ENCODE data around the gene RMND1.

RMND1 gene

DNA sequence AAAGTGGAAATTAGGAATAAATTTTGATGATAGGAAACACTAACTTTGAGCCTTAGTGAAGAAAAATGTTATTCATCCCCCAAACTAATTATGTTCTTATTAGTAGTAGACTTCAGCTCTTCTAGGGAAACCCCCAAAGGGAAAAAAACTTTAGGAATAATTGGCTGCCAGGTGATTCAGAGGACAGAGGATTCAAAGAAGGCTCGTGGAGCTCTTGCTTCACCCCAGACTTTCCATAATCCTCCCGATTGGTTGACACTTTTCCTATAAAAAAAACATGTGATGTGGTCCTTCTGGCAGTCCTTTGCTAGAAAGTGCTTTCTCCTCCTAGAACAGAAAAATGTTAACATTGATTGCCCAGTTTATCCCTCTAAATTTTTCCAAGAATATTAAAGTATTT lies 36.3 kb upstream of the RMND1 start:
- DNase-seq (ENCODE audit: extremely low read depth, insufficient read length): no peak
- TF ChIP-seq CTCF (IDR thresholded peaks at IDR 0.05; ENCODE audit: insufficient read depth, low read length, poor library complexity, severe bottlenecking): no peak
- no peaks in the 10 kb centered on the region for H3K36me3 ChIP-seq (ENCODE audit: control insufficient read depth, insufficient read depth, low read length)
- no peak overlapping the region for H3K4me3 ChIP-seq (replicated peaks; ENCODE audit: low read depth, low read length)
- H3K27me3 ChIP-seq (replicated peaks; ENCODE audit: control insufficient read depth, insufficient read depth, low read length): no peaks in the 10 kb centered on the region

- H3K27me3 ChIP-seq (replicated peaks; ENCODE audit: control insufficient read depth, insufficient read depth, low read length): no peaks in the 10 kb centered on the region
- H3K4me3 ChIP-seq (replicated peaks; ENCODE audit: low read depth, low read length): no peak overlapping the region
- no peaks in the 10 kb centered on the region for H3K36me3 ChIP-seq (ENCODE audit: control insufficient read depth, insufficient read depth, low read length)
- TF ChIP-seq CTCF (IDR thresholded peaks at IDR 0.05; ENCODE audit: insufficient read depth, low read length, poor library complexity, severe bottlenecking): no peak
- no peak for DNase-seq (ENCODE audit: extremely low read depth, insufficient read length)
Observed at GRCh38 chr6:151483994-151484393, 32.1 kb upstream of the RMND1 start.

- Histone ChIP-seq H3K4me3 (replicated peaks; ENCODE audit: low read depth, low read length) (peak overlapping the region; percentile 33), H3K27me3 (replicated peaks; ENCODE audit: control insufficient read depth, insufficient read depth, low read length) (no peaks in the 10 kb centered on the region), H3K36me3 (ENCODE audit: control insufficient read depth, insufficient read depth, low read length) (no peaks in the 10 kb centered on the region)
- no peak for TF ChIP-seq CTCF (IDR thresholded peaks at IDR 0.05; ENCODE audit: insufficient read depth, low read length, poor library complexity, severe bottlenecking)
- DNase-seq (ENCODE audit: extremely low read depth, insufficient read length): no peak
Observed at GRCh38 chr6:151482290-151482689, 30.4 kb upstream of the RMND1 start.

DNA sequence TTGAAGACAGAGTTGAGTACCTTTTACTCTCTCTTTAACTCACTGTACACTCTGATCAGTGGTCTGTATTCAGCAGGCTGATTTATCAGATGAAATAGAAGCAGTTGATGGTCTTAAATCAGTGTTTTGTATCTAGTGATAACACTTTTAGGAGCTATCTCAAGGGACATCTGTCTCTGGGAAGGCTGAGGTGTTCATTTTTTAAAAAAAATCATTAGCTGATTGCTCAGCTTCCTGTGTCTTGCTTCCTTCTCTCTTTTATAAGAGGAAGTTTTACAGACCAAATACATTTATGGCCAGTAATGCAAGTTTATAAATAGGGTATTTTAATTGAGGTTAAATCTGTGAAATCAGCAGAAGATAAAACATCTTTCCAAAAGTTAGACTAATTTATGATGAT lies 29.9 kb upstream of the RMND1 start:
- Histone ChIP-seq H3K4me3 (replicated peaks; ENCODE audit: low read depth, low read length) (no peak overlapping the region), H3K36me3 (ENCODE audit: control insufficient read depth, insufficient read depth, low read length) (no peaks in the 10 kb centered on the region), H3K27me3 (replicated peaks; ENCODE audit: control insufficient read depth, insufficient read depth, low read length) (no peaks in the 10 kb centered on the region)
- DNase-seq (ENCODE audit: extremely low read depth, insufficient read length): no peak
- no peak for TF ChIP-seq CTCF (IDR thresholded peaks at IDR 0.05; ENCODE audit: insufficient read depth, low read length, poor library complexity, severe bottlenecking)

DNA sequence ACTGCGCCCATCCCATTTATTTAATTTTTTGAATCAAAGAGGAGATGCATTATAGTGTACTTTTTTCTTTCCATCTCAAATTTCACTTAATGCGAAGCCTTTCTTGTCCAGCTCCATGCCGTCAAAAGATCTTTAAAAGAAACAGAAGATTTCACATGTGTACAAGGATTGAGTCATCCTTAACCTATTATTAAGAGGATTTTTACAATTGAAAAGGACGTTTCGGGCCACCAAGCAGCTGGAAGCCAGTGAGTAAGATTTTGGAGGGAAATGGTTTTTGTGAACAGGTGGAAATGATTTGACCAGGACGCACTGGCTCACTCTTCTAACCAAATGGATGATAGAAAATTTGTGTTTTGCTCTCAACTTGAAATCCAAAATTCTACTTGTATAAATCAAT lies 26.7 kb upstream of the RMND1 start:
- no peak for DNase-seq (ENCODE audit: extremely low read depth, insufficient read length)
- no peak overlapping the region for H3K4me3 ChIP-seq (replicated peaks; ENCODE audit: low read depth, low read length)
- H3K27me3 ChIP-seq (replicated peaks; ENCODE audit: control insufficient read depth, insufficient read depth, low read length): no peaks in the 10 kb centered on the region
- no peak for TF ChIP-seq CTCF (IDR thresholded peaks at IDR 0.05; ENCODE audit: insufficient read depth, low read length, poor library complexity, severe bottlenecking)
- no peaks in the 10 kb centered on the region for H3K36me3 ChIP-seq (ENCODE audit: control insufficient read depth, insufficient read depth, low read length)

- no peak for DNase-seq (ENCODE audit: extremely low read depth, insufficient read length)
- no peaks in the 10 kb centered on the region for H3K36me3 ChIP-seq (ENCODE audit: control insufficient read depth, insufficient read depth, low read length)
- H3K27me3 ChIP-seq (replicated peaks; ENCODE audit: control insufficient read depth, insufficient read depth, low read length): no peaks in the 10 kb centered on the region
- H3K4me3 ChIP-seq (replicated peaks; ENCODE audit: low read depth, low read length): no peak overlapping the region
- no peak for TF ChIP-seq CTCF (IDR thresholded peaks at IDR 0.05; ENCODE audit: insufficient read depth, low read length, poor library complexity, severe bottlenecking)
Observed at GRCh38 chr6:151477726-151478125, 25.8 kb upstream of the RMND1 start.

All from GM06990 (cell line).